Epithelial cell of proximal tubule (primary cell): Measurements from ENCODE around the gene SNAPC3. TPM values are rescaled to one million over a fixed set of nuclear protein-coding genes. Genes with fewer than 3 reads are reported as not detected.
A peak's percentile ranks its signal among the peaks of the same experiment; 100 is the strongest.
"Not testable (repeated sequence)": the region's sequence is repeated elsewhere in the genome, so short reads cannot be mapped to it uniquely, and the experiment has no call there.

Source experiments
- DNase-seq: peaks from one replicate; pipeline ENCODE4 v3.0.0-alpha.2; 2011; ENCODE audit warnings: low read depth
- H3K4me3 ChIP-seq: 2 replicates; pipeline ENCODE4 v1.5.1; 2011; ENCODE audit warnings: low read depth, mild to moderate bottlenecking, low read length
- CTCF ChIP-seq: conservative IDR thresholded peaks from 2 replicates; pipeline ENCODE4 v1.5.1; 2012; ENCODE audit warnings: low read depth, mild to moderate bottlenecking, low read length
- total RNA-seq: library from RNA; depleted of rRNA; stranded (reverse); fragments of >200 nt; gene quantifications from 2 replicates; pipeline ENCODE4 v1.2.3, GENCODE V29; 2015

The SNAPC3 gene
- 21.4 and 25.2 TPM in 2 replicates for total RNA-seq

- H3K4me3 ChIP-seq: peak within 1 kb of the TSS; percentile 67
- DNase-seq: no peak
- TF ChIP-seq CTCF: no peak
Measured at GRCh38 chr9:15422372-15423230, at the start of gene SNAPC3. Gene SNAPC3, plus strand, starts transcription at chr9:15422876. Its CDS starts 4 bp downstream, at chr9:15422880.

DNA sequence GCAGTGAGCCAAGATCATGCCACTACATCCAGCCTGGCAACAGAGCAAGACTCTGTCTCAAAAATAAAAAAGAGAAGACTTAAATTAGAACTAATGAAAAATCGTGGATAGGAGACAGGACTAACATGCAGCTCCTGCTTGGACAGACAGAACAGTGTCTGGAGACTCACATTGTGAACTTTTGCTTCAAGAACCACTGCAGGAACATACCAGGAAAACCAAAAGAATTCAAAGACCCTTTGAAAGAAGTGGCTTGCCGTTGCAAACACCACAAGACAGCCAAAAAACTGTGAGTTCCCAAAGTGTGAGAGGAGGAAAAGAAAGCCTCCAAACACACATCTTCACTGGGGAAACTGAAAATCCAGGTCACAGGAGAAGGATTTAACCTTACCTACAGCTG is 48.8 kb upstream of the SNAPC3 start:
- TF ChIP-seq CTCF: no peak
- DNase-seq: no peak

DNA sequence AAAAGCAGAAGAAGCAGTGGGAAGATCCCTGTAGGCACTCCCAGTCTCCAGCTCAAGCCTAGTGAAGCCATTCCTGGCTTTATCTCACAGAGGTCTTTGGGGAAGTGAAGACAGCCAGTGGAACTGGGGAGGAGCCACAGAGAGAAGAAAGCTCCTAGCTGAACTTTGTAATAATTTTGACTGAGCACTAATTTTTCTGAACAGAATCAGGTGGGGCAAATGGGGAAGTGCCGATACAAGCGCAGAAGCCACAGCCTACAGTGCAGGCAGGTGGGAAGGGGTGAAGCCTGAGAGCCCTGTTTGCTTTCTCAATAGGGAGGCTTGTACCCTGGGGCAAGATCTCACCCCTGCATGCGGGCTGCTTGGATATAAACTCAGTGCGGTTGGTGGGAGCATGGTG is 48.4 kb upstream of the SNAPC3 start:
- no peak for TF ChIP-seq CTCF
- DNase-seq: no peak

More for the DNA sequence above, 48.8 kb upstream of the SNAPC3 start:
- H3K4me3 ChIP-seq: no peak overlapping the region

GRCh38 chr9:15374825-15375224 is 47.9 kb upstream of the SNAPC3 start:
- no peak for TF ChIP-seq CTCF
- H3K4me3 ChIP-seq: no peak overlapping the region
- no peak for DNase-seq

More for the DNA sequence above, 48.4 kb upstream of the SNAPC3 start:
- H3K4me3 ChIP-seq: no peak overlapping the region

- no peak for DNase-seq
- H3K4me3 ChIP-seq: no peak overlapping the region
- TF ChIP-seq CTCF: no peak
Measured at GRCh38 chr9:15377625-15378540, 44.8 kb upstream of the SNAPC3 start.

DNA sequence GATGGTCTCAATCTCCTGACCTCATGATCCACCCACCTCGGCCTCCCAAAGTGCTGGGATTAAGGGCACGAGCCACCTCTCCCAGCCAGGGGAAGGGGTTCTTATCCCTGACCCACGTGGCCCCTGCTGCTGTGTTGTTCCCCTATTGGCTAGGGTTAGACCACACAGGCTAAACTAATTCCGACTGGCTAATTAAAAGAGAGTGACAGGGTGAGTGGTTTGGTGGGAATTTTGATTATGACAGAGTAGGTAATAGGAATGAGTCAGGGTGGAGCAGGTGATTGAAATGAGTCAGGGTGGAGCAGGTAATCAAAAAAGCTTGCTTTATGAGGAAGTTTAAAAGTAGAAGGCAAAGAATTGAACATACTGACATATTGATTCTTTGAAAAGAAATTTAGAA is 43.4 kb upstream of the SNAPC3 start:
- not testable (repeated sequence) for DNase-seq, H3K4me3 ChIP-seq

GRCh38 chr9:15379888-15380287 is 42.8 kb upstream of the SNAPC3 start:
- DNase-seq, H3K4me3 ChIP-seq: not testable (repeated sequence)
